OCI-M2 (cell line): ENCODE measurements around the gene PTPRB.

Experiments used
- DNase-seq: peaks from one replicate; lab custom pipeline; 2025; ENCODE audit not compliant: unreplicated experiment; lab: John Stamatoyannopoulos, UW

Gene PTPRB

DNA sequence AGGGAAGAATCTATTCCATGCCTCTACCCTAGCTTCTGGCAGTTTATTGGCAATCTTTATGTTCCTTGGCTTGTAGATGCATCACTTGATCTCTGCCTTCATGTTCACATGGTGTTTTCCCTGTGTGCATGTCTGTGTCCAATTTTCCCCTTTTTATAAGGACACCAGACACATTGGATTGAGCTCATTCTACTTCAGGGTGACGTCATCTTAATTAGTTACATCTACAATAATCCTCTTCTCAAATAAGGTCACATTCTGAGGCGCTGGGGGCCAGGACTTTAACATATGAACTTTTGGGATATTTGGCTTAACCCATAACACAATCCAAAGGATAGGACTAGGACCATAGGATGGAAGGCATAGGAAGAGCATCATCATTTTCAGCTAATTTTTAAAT lies 169.8 kb downstream of the PTPRB start:
- DNase-seq: no peak

DNA sequence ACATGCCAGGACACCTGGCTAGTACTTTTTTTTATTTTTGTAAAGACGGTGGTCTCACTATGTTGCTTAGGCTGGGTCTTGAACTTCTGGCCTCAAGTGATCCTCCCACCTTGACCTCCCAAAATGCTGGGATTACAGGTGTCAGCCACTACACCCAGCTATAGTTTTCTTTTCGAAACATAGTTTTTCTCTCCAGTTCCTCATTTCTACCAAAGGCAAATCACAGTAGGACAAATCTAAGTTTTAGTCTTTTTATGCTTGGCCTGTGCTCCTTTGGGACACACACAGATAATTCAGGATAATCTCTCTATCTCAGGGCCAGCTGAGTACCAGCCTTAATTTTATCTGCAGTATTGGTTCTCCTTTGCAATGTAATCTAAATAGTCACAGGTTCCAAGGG lies 170.5 kb downstream of the PTPRB start:
- DNase-seq: no peak
